Endothelial cell (in vitro differentiated cells): ENCODE measurements around the gene RRM2. TPM values are rescaled to one million over a fixed set of nuclear protein-coding genes. Genes with fewer than 3 reads are reported as not detected.
A peak's percentile ranks its signal among the peaks of the same experiment; 100 is the strongest.

Source experiments
- DNase-seq: peaks from one replicate; pipeline ENCODE4 v3.0.0; 2021; ENCODE audit warnings: low spot score
- H3K27ac Mint-ChIP-seq: one replicate; pipeline ENCODE4 v1.8.0; 2021; ENCODE audit warnings: mixed read lengths, inconsistent platforms; ENCODE audit not compliant: unreplicated experiment
- H3K27me3 Mint-ChIP-seq: one replicate; pipeline ENCODE4 v1.8.0; 2021; ENCODE audit warnings: mild to moderate bottlenecking, moderate library complexity, mixed read lengths, inconsistent platforms; ENCODE audit not compliant: unreplicated experiment
- H3K36me3 Mint-ChIP-seq: one replicate; pipeline ENCODE4 v1.8.0; 2021; ENCODE audit warnings: mild to moderate bottlenecking, low read depth, mixed read lengths, inconsistent platforms; ENCODE audit not compliant: unreplicated experiment
- H3K4me1 Mint-ChIP-seq: one replicate; pipeline ENCODE4 v1.8.0; 2021; ENCODE audit warnings: mild to moderate bottlenecking, mixed read lengths, inconsistent platforms; ENCODE audit not compliant: unreplicated experiment
- H3K4me3 Mint-ChIP-seq: one replicate; pipeline ENCODE4 v1.8.0; 2021; ENCODE audit warnings: mild to moderate bottlenecking, mixed read lengths, inconsistent platforms; ENCODE audit not compliant: unreplicated experiment
- H3K9me3 Mint-ChIP-seq: one replicate; pipeline ENCODE4 v1.8.0; 2021; ENCODE audit warnings: mixed read lengths, inconsistent platforms; ENCODE audit not compliant: unreplicated experiment
- CTCF ChIP-seq: fragments of 200-600 bp; sonication (generic); IDR thresholded peaks from one replicate; pipeline ENCODE4 v1.5.0; 2021; ENCODE audit warnings: antibody characterized with exemption; ENCODE audit not compliant: unreplicated experiment
- long read RNA-seq: library from polyadenylated mRNA; unstranded; transcript quantifications from one replicate; pipeline ENCODE4 v2.0.0, GENCODE V29; 2020; ENCODE audit not compliant: unreplicated experiment
- total RNA-seq: library from RNA; stranded (reverse); fragmentation: NEBNext Ultra II Directional; extraction: Animal tissue kit (Norgen Biotek cat#: 25700); gene quantifications from one replicate; pipeline ENCODE4 v1.2.1, GENCODE V29; 2021; ENCODE audit not compliant: unreplicated experiment

Gene RRM2
- 18.7 TPM for total RNA-seq
- long read RNA-seq, transcript RRM2-202 (10 exons, 3,673 nt) = major isoform, 24 of 26 reads
- long read RNA-seq, partial matches to known transcripts = 1 of 26 reads
- long read RNA-seq, other reads (novel, unspliced or antisense) = 0 of 26 reads

- no peak for TF ChIP-seq CTCF
- no peaks in the 10 kb centered on the region for H3K9me3 Mint-ChIP-seq
- DNase-seq = peak; percentile 92
Observed at GRCh38 chr2:10122500-10123280, at the start of gene RRM2. RRM2 (plus strand) TSS chr2:10122739; CDS start chr2:10122799, 60 bp downstream.

GRCh38 chr2:10073706-10074105 lies 48.8 kb upstream of the RRM2 start:
- no peaks in the 10 kb centered on the region for H3K9me3 Mint-ChIP-seq
- H3K36me3 Mint-ChIP-seq = no peaks in the 10 kb centered on the region
- DNase-seq = no peak
- no peak overlapping the region for H3K4me3 Mint-ChIP-seq
- no peak overlapping the region for H3K27ac Mint-ChIP-seq
- peaks cover 4% of the 10 kb centered on the region for H3K4me1 Mint-ChIP-seq
- H3K27me3 Mint-ChIP-seq = peaks cover 10% of the 10 kb centered on the region
- TF ChIP-seq CTCF = no peak

More at GRCh38 chr2:10122500-10123280, at the start of gene RRM2:
- H3K4me3 Mint-ChIP-seq = peak within 1 kb of the TSS; percentile 92
- H3K36me3 Mint-ChIP-seq = peaks cover 5% of the 10 kb centered on the region
- peaks cover 20% of the 10 kb centered on the region for H3K4me1 Mint-ChIP-seq
- H3K27ac Mint-ChIP-seq = no peak within 1 kb of the TSS
- peaks cover 7% of the 10 kb centered on the region for H3K27me3 Mint-ChIP-seq

GRCh38 chr2:10075101-10075500 lies 47.4 kb upstream of the RRM2 start:
- Mint-ChIP-seq H3K4me3 (no peak overlapping the region), H3K4me1 (peaks cover 6% of the 10 kb centered on the region), H3K27ac (no peak overlapping the region), H3K9me3 (no peaks in the 10 kb centered on the region), H3K27me3 (peaks cover 12% of the 10 kb centered on the region), H3K36me3 (no peaks in the 10 kb centered on the region)
- TF ChIP-seq CTCF = no peak
- no peak for DNase-seq

- TF ChIP-seq CTCF = no peak
- Mint-ChIP-seq H3K4me1 (peaks cover 6% of the 10 kb centered on the region), H3K27me3 (peaks cover 12% of the 10 kb centered on the region), H3K36me3 (no peaks in the 10 kb centered on the region), H3K27ac (no peak overlapping the region), H3K9me3 (no peaks in the 10 kb centered on the region), H3K4me3 (no peak overlapping the region)
- DNase-seq = no peak
Observed at GRCh38 chr2:10075571-10076209, 46.8 kb upstream of the RRM2 start.

- no peaks in the 10 kb centered on the region for H3K9me3 Mint-ChIP-seq
- no peak overlapping the region for H3K27ac Mint-ChIP-seq
- no peak for DNase-seq
- TF ChIP-seq CTCF = no peak
- no peak overlapping the region for H3K4me3 Mint-ChIP-seq
- no peaks in the 10 kb centered on the region for H3K36me3 Mint-ChIP-seq
- peaks cover 17% of the 10 kb centered on the region for H3K27me3 Mint-ChIP-seq
- H3K4me1 Mint-ChIP-seq = peaks cover 10% of the 10 kb centered on the region
Observed at GRCh38 chr2:10076511-10076910, 46.0 kb upstream of the RRM2 start.
